Measurements from ENCODE around the gene LHX4.
A peak's percentile ranks its signal among the peaks of the same experiment; 100 is the strongest.

LHX4 gene

DNA sequence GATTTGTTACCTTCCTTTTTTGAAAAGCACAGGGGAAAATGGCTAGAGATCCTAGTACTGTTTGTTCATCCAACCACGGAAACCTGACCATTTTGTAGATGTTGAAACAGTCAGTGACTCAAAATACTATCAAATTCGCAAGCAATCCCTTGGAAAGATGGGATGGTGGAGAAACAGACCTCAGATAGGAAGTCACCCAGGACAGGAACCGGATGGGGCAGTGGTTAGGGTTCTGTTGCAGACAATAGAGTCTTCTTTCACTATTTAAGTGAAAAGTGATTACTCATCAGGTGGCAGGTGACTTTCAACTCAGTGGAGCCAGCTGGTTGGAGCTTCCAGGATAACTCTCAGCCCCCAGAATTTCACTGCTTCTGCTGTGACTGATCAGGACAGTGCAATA, 17.0 kb downstream of the LHX4 start:
- no peak for DNase-seq

DNA sequence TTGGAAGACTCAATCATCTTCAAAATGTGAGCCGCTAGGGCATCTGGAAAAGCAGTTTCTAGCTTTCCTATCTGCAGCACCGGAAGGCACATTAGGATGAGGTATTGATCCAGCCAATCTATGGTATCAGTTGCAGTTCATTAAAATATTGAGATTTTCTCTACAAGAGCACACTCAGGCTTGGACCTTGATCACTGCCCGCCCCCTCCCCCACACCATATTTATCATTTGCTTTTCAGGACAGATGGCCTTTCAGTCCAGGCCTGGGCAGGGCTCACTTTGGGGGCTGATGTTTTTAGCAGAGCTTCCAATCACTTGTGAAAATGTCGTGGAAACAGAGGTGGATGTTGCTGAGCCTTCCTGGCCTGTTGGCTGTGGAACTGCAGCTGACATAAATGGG, 17.5 kb downstream of the LHX4 start:
- DNase-seq: no peak

DNA sequence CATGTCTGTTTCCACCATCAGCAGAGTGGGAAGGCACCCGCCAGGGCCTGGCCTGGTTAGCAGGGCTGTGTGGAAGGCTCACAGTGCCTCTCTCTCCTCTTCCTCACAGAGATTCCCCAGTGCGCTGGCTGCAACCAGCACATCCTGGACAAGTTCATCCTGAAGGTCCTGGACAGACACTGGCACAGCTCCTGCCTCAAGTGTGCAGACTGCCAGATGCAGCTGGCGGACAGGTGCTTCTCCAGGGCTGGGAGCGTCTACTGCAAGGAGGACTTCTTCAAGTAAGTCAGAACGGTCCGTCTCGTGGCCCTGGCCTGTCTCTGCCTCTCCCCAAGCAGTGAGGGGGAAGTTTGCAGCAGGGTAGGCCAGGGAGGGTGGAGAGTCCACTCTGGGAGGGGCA, 18.1 kb downstream of the LHX4 start:
- DNase-seq: no peak

DNA sequence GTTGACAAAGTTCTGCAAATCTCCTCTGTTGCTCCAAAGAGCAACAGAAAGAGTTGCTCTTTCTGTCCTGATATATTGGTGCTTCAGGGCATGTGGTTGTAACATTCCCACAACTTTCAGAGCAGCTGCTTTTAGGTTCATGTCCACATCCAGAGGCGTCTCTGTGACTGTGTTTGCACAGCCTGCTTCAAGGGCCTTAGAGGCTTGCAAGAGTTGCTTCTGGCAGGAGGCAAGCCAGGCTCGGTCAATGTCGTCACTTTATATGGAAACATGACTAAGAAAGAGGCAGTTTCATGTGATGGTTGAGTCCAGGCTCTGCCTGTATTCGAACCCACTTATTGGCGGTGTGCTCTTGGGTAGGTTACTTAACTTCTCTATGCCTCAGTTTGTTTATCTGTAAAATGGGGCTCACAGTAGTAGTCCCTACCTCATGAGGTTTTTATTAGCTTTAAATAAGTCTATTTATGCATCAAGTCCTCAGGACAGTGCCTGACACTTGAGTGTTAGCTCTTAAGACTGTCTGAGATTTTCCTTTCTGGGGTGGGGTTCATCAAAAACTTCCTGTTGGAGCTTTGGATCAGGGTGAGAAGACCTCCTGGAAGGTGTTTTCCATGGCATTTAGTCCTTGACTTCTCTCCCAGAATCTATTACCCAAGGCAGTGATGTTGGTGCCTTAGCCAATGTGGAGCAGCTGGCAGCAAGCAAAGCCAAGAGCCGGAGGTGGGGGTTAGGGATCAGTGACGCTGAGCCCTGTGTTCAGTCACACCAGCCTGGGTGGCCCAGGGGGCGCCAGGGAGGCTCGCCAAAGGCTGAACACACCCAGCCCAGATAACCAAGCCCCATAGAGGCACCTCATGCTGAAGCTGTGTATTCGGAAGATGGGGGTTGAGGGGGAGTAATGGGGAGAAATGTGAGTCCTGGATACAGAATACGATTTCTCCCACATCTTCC, 18.9 kb downstream of the LHX4 start:
- DNase-seq: no peak

DNA sequence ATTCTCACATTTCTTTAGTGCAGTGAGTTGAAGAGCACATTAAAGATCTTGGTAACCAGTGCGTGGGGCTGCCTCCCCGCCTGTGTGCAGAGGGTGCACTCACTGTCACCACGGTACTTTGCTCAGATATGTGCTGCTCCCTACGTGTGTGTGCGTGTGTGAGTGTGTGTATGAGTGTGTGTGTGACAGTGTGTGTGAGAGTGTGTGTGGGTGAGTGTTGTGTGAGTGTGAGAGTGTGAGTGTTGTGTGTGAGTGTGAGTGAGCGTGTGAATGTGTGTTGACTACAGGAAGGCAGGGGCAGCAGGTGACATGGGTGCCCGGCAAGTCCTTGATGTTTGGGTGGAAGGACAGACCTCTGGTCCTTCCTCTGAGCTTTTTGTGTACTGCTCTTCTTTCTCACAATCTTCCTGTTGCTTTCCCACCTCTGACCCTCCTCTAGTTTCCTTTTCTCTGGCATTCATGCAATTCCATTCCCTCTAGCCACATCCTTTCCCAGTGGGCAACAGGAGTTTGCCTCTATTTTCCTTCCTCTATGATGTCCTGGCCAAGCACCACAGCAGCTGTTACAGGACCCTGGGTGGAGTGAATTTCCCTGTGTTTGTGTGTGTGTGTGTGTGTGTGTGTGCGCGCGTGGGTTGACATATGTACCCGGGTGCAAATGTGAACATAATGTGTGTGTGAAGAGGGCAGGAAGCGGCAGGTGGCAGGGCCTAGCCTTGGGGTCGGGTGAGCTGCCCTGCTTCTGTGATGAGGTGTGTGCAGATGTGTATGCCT, 19.8 kb downstream of the LHX4 start:
- no peak for DNase-seq

DNA sequence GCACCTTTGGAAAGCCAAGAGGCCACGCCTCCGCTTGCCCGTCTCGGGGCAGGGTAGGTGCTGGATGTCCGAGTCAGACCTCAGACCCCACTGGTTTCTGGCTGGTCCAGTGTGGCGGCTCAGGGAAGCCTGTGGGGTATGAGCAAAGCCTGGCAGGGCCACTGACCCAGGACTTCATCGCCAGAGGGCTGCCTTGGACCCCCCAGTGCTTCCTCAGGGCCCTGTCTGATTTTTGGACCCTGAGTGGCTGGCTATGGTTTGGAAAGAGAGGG, 20.4 kb downstream of the LHX4 start:
- no peak for DNase-seq

DNA sequence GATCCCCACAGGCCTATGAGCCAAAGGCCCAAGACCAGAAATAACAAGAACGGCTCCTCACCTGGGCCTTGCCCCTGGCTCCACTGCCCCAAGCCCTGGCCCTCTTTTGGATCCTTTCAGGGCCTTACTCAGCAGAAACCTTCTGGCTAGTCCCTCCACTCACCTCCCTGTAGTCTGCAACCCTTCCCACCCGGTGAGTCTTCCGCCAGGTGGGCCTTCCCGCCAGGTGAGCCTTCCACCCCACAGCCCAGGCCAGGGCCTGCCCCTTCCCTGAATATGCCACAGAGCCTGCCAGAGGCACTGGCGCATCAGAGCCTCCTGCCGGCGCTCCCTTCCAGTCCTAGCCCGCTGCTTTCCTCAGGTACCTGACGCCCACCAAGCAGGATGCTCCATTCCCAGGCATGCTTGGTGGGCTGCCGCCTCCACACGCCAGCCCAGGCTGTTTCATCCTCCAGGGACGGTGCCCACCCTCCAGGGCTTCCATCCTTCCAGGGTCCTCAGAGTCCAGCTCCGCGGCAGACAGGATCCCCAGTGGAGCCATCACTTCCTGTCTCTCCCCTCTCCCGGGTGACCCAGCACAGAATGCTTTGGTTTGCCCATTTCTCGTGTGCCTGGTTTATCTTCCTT, 20.9 kb downstream of the LHX4 start:
- DNase-seq: no peak

DNA sequence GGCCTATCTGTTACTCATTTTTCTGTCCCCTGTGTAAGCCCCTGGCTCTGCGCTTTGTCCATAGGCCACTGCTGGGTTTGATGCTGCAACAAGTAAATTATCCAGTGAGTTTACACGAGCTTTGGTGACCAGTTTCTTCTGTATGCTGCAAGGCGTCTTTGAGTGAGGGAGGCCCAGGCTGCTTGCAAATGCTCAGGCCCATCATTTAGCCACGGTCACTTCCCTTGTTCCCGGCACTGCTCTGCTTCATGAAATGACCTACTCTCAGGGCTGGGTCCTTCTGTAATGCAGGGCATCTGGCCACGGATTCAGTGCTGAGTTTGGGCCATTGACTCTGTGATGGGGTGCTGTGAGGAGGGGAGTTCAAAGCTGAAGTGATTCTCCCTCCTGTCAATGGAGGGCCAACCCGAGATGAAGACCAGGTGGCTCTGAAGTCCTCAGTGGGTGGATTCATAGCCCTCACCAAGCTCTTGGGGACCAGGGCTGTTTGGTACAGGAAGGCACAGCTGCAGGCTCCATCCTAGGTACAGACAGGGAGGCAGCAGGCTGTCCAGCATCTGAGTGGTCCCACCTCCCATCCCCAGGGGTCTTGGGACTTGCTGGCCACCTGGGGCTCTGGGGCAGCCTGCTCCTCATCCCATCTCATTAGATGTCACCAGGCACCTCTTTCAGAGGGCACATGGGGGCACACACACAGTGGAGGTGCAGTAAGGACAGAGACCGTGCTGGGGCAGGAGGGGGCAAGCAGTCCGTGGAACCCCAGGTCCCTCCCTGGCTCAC, 21.7 kb downstream of the LHX4 start:
- DNase-seq: no peak

DNA sequence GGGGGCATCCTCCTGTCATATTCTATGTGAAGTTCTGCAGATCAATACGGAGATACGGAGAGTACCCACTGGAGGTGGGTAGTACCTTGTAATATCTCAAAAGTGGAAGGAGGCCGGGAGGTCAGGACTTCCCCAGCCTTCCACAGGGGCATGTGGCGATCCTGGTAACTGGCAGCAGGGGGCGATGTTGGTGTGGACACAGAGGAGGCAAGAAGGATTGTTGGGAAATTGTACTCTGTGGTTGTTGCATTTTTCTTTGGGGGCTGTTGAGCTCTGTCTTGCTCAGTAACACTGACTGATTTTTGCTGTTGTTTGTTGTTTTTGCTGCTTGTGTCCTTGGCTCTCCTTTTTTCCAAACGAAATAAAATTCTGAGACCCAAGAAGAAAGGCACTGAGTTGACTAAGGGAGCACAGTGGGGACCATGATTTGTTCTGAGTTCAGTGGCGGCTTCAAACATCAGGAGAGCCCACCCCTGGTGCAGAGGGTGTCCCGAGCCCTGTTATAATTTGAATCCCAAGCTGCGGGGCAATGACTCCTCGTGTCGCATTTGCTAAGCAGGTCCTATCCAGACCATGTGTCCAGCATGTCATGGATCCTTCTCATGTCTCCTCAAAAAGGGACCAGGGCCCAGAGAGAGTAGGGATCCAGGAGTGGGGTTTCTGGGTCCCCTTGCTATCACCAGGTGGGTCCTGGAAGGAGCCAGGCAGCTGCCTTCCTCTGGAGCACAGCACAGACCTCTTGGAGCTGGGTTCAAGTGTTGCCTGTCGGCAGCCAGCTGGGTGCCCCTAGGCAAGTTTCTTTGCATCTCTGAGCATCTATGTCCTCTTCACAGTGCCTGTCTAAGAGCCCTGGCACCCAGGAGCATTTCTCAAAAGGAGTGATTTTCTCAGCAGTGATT, 22.8 kb downstream of the LHX4 start:
- peak; percentile 52 for DNase-seq

DNA sequence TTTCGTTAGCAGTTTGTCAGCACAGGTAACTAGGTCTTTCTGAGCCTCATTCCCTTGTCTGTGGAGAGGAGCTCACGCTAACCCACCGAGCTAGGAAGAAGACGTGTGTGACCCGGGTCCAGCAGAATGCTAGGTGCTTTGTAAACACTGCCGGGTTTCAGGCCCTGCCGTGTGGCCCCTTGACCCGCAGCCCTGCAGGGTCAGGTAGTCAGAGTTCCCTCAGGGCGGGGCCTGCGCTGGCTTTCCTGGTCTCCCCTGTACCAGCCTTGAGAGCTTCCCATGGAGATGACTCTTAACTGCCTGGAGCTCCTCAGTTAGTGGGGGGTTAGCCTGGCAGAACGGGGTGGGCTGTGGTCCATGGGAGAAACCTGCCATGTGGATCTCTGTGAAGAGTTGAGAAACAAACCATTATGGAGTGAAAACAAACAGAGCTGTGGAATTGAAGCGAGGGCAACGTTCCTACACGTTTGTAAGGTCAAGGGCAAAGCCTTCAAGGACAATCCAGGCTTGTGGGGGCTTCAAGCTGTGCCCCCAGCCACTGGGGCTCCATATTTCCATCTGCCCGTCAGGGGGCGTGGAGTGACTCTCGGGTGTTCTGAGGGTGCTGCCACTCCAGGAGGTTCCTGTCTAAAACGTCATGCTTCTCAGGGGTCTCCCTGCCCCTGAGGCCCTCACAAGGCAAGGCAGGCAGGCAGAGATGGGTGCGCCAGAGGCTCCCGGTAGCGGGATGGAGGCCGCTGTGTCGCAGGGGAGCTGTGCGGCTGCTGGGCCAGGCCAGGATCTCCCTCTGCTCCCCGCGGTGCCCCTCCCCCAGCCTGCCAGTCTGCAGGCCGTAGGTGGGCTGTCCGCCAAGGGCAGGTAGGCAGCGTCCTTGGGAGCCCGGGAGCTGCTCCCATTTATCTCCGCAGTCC, 23.8 kb downstream of the LHX4 start:
- DNase-seq: no peak

DNA sequence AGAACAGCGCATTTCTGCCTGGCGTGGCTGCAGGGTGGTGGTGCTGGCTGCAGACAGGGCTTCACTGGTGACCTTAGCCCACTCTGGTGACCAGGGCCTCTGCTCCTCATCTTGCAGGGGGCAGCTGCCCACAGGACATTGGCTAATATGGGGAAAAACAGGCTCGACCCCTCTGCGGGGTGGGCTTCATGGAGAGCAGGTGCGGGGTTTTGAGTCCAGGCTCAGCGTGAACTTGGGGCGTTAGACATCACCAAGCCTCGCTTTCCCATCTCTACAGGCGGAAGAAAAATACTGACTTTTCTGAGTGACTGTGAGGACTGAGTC, 24.4 kb downstream of the LHX4 start:
- no peak for DNase-seq

DNA sequence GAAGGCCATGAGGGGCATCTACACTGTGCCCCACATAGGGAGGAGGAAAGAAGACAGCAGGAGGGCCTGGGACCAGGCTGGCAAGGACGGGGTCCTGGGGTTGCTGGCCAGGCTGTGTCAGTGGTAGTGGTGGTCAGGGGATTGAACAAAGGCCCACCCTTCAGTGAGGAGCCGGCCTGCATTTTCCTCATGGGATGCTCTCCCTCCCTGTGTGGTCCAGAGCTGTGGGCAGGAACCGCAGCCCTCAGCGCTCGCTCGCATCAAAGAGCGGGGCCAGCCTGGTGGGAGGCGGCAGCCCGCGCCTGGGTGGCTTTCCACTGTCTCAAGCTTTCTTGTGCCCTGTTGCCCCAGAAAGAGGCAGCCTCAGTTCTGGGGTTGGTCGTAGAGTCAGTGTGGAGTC, 24.8 kb downstream of the LHX4 start:
- DNase-seq: no peak

DNA sequence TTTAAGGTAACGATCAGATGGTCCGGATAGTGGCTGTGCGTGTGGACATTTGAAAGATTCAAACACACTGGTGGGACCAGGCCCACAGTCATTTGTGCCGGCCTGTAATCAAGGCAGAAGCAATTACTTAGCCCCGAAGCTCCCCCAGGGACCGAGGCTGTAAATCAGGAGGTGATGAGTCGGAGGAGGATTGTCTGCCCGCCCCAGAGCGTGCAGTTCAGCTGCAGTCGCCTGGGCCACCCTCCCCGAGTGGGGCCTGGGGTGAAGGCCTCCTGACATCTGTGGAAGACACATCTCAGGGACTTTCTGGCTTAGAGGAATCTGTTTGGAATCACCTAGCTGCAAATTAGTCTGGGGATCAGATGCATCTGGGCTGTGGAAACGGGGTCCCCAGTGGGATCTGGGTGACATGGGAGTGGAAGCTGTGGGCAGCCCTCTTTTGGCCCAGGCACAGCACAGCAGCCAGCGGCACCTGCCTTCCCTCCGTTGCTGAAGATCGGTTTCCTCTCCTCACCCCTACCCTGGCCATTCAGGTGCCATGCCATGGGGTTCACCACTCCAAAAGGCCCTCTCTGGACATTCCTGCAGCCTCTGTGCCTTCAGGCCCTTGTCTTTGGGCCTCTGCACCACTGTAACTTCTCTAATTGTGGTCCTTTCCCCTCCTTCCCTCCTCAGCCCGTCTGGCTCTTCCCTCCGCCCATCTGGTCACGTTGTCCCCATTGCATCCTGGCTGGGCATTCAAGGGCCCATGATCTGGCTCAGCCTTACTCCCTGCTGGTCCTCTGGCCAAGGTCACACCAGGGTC, 25.7 kb downstream of the LHX4 start:
- DNase-seq: no peak

DNA sequence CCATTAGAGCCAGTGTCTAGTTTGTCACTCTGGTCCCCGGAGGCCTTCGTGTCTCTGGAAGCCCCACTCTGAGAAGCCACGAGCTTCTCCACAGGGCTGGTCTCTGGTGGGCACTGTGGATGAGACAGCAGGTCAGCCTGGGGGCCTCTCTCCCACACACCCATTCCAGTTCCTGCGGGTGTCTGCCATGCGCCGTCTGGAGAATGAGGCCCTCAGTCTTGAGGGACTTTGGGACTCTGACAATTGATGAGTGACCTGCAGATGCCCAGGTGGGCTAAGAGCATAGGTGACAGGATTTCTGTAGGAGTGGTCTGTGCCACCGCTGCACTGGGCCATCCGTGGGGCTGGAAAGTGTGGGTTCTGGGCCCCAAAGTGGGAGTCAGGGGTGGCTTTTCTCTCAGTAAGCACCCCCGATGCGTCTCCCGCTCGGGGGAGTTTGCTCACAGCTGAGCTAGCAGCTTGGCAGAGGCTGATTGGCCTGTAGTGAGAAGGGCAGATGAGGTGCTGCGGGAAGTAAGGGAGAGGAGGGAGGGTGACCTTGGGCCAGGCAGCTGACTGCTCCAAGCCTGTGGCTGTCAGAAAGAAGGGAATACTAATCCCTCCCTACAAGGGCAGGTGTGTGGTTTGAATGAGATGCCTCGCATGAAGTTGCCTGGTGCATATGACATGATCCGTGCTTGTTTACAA, 26.4 kb downstream of the LHX4 start:
- no peak for DNase-seq

DNA sequence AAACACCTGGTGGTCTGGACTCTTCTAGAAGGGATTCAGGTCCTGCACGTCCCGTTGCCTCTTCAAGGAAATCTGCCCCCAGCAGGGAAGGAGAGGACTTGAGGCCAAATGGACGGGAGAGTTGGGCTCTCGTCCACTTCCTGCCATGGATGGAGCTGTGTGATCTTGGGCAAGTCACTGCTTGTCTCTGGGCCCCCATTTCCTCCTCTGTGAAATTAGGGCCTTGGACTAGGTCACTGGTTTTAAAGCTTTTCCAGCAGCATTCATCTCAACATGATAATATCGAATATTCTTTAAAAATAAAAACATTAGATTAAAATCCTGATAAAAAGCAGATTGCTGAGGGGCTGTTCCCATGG, 26.9 kb downstream of the LHX4 start:
- no peak for DNase-seq

DNA sequence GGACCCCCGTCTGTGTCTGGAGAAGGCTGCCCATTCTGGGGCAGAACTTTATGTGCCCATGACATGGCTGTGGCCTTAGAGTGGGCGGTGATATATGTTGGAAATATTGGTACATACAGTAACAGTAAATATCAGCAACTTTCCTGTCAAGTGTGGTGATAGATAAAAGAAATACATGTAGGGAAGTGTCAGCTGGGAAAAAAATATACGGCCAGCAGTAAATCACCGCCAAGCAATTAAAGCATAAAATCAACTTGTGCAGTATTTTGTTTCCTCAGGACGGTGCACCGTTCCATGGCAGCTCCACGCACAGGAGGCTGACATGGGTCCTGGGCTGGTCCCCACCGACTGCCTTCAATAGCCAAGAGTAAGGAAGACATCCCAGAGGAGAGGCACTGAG, 27.4 kb downstream of the LHX4 start:
- DNase-seq: no peak

DNA sequence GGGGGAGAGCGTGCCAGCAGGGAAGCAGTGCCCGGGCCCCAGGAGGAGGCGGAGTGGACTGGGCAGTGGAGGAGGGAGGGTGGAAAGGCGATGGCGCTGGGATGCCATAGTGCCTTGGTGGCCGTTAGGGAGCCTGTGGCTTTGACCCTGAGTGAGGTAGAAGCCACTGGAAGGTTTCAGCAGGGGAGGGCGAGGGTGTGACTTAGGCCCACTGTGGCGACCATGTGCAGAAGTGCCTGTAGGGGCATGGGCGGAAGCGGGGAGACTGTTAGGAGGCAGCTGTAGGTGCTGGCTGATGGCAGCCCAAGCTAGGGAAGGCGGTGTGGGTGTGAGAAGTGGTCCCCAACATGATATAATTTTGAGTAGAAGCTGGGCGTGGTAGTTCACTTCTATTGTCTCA, 28.2 kb downstream of the LHX4 start:
- DNase-seq: no peak

DNA sequence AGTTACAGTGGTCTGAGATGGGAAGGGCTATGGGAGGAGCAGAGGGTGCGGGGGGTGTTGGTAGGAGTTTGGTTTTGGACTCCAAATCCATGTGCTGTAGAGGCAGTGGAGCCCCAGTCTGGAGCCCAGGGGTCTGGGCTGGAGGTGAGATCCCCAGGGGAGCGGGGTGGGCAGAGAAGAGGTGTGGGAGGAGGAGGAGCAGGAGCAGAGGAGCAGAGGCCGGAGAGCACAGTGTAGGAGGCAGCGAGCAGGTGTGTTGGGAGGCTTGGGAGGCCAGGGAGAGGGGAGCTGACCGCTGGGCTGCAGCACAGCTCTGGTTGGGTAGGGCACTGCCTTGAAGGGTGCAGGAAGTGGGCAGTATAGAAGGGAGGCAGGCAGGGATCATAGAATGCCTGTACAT, 28.9 kb downstream of the LHX4 start:
- DNase-seq: no peak

DNA sequence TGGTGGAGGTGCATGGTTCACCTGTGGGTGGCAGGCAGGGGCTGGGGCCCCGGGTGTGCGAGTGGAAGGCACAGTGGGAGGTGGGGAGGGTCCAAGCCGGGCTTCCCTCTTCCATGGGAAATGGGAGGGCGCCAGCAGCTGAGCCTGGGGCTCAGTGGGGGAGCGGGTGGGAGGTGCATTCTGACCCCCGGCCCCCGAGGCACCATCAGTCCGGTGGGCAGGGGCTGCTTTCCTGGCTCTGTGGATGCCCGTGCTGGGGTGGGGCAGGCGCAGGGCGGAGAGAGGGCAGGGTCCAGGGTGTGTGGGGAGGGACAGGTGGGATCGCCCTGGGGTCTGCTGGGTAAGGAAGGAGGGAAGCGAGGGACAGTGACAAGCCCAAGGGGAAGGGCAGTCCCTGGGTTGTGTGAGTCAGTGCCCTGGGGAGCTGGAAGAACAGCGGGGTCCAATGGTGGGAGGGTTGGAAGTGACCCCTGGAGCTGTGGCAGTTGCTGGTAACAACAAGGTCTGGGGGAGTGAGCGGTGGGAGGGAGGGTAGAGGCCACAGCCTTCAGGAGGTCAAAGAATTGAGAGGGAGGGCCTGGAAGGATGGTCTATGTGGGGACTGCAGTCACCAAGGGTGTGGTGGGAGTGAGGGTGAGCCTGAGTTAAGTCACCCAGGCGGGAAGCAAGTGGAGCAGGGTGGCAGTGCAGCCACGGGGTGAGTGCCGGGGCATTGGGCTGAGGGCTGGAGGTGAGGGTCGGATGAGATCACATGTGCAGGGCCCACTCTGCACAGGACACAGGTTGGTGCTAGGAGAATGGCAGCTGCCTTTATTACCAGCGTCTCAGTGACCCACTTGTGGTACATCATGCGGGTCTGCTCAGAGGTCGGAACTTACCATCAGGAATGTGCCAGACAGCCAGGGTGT, 29.6 kb downstream of the LHX4 start:
- no peak for DNase-seq
